ENCODE results near the gene DOCK4.
"Not testable (repeated sequence)": the region's sequence is repeated elsewhere in the genome, so short reads cannot be mapped to it uniquely, and the experiment has no call there.

DNA sequence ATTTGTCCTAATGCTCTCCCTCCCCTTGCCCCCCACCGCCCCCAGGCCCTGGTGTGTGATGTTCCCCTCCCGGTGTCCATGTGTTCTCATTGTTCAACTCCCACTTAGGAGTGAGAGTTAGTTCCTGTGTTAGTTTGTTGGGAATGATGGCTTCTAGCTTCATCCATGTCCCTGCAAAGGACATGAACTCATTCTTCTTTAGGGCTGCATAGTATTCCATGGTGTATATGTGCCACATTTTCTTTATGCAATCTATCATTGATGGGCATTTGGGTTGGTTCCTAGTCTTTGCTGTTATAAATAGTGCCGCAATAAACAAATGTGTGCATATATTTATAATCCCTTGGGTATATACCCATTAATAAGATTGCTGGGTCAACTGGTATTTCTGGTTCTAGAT lies 297.5 kb downstream of the DOCK4 start:
- not testable (repeated sequence) for TF ChIP-seq EZH2 (IDR thresholded peaks at IDR 0.05; ENCODE audit: insufficient read depth, poor library complexity, severe bottlenecking); EZH2phosphoT487 (IDR thresholded peaks at IDR 0.05; ENCODE audit: insufficient read depth, low read depth)
